Heart left ventricle (tissue), 16 donors: Measurements from ENCODE around the gene FTCDNL1. TPM values are rescaled to one million over a fixed set of nuclear protein-coding genes. Genes with fewer than 3 reads are reported as not detected.

ENCODE experiments used
- ATAC-seq, 4 donors: fragments of 200-7000 bp; cut with Tn5 transposase; one replicate each; pipeline ENCODE4 v1.9.1; 2020 to 2022; ENCODE audit warnings: moderate library complexity in 4 of 4, mild to moderate bottlenecking in 3 of 4, moderate number of reproducible peaks in 1 of 4
- DNase-seq, 5 donors: peaks; one replicate each; pipeline ENCODE4 v3.0.0-alpha.2; 2020
- H3K27ac ChIP-seq, 12 donors: fragments of 200-600 bp; sonication (generic) in 4 of 12; one replicate each; pipeline versions ENCODE4 v1.5.0 to v1.8.0; 2016 to 2022; ENCODE audit warnings: mild to moderate bottlenecking in 2 of 12
- H3K27me3 ChIP-seq, 9 donors: fragments of 200-600 bp; sonication (generic) in 2 of 9; one replicate each; pipeline versions ENCODE4 v1.5.1 to v1.8.0; 2016 to 2022; ENCODE audit warnings: mild to moderate bottlenecking in 3 of 9
- H3K36me3 ChIP-seq, 9 donors: fragments of 200-600 bp; sonication (generic) in 2 of 9; one replicate each; pipeline versions ENCODE4 v1.5.0 to v1.8.0; 2018 to 2022; ENCODE audit warnings: mild to moderate bottlenecking in 2 of 9
- H3K4me1 ChIP-seq, 12 donors: fragments of 200-600 bp; sonication (generic) in 4 of 12; one replicate each; pipeline versions ENCODE4 v1.5.0 to v1.8.0; 2016 to 2022; ENCODE audit warnings: mild to moderate bottlenecking in 3 of 12
- H3K4me3 ChIP-seq, 12 donors: fragments of 200-600 bp; sonication (generic) in 4 of 12; one replicate each; pipeline versions ENCODE4 v1.5.0 to v1.8.0; 2017 to 2022; ENCODE audit warnings: mild to moderate bottlenecking in 9 of 12, moderate library complexity in 4 of 12
- H3K9me3 ChIP-seq, 12 donors: fragments of 200-600 bp; sonication (generic) in 4 of 12; one replicate each; pipeline versions ENCODE4 v1.5.0 to v1.8.0; 2016 to 2022; ENCODE audit warnings: mild to moderate bottlenecking in 1 of 12
- POLR2A ChIP-seq, 2 donors: fragments of 450-650 bp; IDR thresholded peaks; one replicate each; pipeline ENCODE4 v1.6.1; 2017; ENCODE audit warnings: antibody characterized with exemption in 2 of 2, mild to moderate bottlenecking in 2 of 2, moderate library complexity in 2 of 2
- WGBS, 4 donors: extraction: QIAGEN DNeasy Blood & Tissue Kit in 2 of 4; methylation state at CpG; one replicate each; pipeline versions ENCODE4 v1.1.5 to v1.1.7; 2013 to 2018; 5-methylcytosine and 5-hydroxymethylcytosine counted together
- intact Hi-C, 10 donors: fragments of 100-400 bp; cut with DNase I; formaldehyde crosslinking; loops; one replicate each; pipeline versions ENCODE4 v1.11.1 to v1.14.2; 2022
- polyA plus RNA-seq, 2 donors: library from polyadenylated mRNA; stranded (reverse); fragments of 200-250 nt; gene quantifications; one replicate each; pipeline ENCODE4 v1.2.3, GENCODE V29; 2013
- total RNA-seq, 9 donors: library from RNA; depleted of rRNA in 2 of 9; stranded (reverse); fragments of >200 nt in 2 of 9; fragmentation: NEBNext Ultra II Directional in 3 of 9; extraction: Animal tissue kit (Norgen Biotek cat#: 25700) in 3 of 9; gene quantifications; one replicate each; pipeline versions ENCODE4 v1.1.0 to v1.2.4, GENCODE V29; 2016 to 2023
- TF ChIP-seq, protein P1 (sequence below), 12 donors: fragments of 200-600 bp; sonication (generic) in 4 of 12; IDR thresholded peaks; one replicate each; pipeline versions ENCODE4 v1.5.0 to v1.8.0; 2018 to 2022; ENCODE audit warnings: antibody characterized with exemption in 12 of 12, mild to moderate bottlenecking in 5 of 12
- donor health status: ischemic (EF 13 %, LVEDD 7.1; RV severe dilation, severe dysfunction).
- donor health status: healthy with polysubstance abuse.
- donor health status: DM: no; HTN: yes; CAD: no.
- donor health status: DM: no; HTN: no; CAD: no.
- donor health status: ischemic (EF 25% LVEDD 6.9; RV normal size, moderate dysfunction).
- donor health status: ischemic (EF 25% LVEDD 5.7; RV mildly dilated, moderate dysfunction).
- donor health status: healthy.
- donor health status: DM: yes; HTN: yes; CAD: no.
- donor health status: ischemic (EF 35%, LVEDD 5.7; RV mildly dilated, moderate dysfunction).
- donor health status: nonischemic (EF 11% LVEDD 7.7; RV severe dilation, severe dysfunction).
- donor health status: DM: yes; HTN: yes; CAD: no.
- donor health status: PGD.
- donor health status: ischemic (EF 29% LVEDD 5.4; RV normal size, mild dysfunction).
- donor health status: nonischemic (EF 23%, LVEDD 6.1; RV moderate dilation, normal function).

Gene FTCDNL1
- total and polyA plus RNA-seq, 11 donors, result 0.69 to 9.6 (median 2.7) TPM

DNA sequence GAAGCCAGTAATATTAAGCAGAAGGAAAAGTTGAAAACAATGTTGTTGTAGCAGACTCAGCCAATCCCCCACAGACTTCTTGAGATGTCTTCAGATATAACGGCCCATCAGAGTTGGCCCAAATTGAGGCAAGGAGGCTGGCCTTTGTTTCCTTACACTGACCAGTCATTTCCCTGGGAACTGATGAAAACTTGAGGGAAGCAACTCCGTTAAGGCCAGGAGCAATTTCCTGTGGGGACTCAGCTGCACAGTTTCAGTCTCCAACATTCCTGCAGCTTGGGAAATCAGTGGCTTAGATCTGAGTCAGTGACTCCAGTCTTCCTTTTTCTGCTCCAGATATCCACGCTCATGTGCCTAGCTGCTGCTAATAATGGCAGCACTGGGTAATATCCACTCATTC lies 75.7 kb downstream of the FTCDNL1 start:
- no peak for ATAC-seq
- 49 to 56% (median 51%) methylated on average over 3 of the region's 3 CpGs for WGBS, 4 donors
- intact Hi-C loops, result no loop called here
- TF ChIP-seq, protein P1, sequence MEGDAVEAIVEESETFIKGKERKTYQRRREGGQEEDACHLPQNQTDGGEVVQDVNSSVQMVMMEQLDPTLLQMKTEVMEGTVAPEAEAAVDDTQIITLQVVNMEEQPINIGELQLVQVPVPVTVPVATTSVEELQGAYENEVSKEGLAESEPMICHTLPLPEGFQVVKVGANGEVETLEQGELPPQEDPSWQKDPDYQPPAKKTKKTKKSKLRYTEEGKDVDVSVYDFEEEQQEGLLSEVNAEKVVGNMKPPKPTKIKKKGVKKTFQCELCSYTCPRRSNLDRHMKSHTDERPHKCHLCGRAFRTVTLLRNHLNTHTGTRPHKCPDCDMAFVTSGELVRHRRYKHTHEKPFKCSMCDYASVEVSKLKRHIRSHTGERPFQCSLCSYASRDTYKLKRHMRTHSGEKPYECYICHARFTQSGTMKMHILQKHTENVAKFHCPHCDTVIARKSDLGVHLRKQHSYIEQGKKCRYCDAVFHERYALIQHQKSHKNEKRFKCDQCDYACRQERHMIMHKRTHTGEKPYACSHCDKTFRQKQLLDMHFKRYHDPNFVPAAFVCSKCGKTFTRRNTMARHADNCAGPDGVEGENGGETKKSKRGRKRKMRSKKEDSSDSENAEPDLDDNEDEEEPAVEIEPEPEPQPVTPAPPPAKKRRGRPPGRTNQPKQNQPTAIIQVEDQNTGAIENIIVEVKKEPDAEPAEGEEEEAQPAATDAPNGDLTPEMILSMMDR (IDR thresholded peaks at IDR 0.05), result no peak
- no peak for TF ChIP-seq POLR2A (IDR thresholded peaks at IDR 0.05)
- DNase-seq, result no peak
- Histone ChIP-seq H3K36me3 (no peaks in the 10 kb centered on the region), H3K27me3 (no peaks in the 10 kb centered on the region), H3K27ac (no peak overlapping the region), H3K4me1 (peaks cover 0 to 6% (median 0%) of the 10 kb centered on the region in 12 donors), H3K4me3 (no peak overlapping the region), H3K9me3 (peaks cover 0 to under 1% (median 0%) of the 10 kb centered on the region in 12 donors)

DNA sequence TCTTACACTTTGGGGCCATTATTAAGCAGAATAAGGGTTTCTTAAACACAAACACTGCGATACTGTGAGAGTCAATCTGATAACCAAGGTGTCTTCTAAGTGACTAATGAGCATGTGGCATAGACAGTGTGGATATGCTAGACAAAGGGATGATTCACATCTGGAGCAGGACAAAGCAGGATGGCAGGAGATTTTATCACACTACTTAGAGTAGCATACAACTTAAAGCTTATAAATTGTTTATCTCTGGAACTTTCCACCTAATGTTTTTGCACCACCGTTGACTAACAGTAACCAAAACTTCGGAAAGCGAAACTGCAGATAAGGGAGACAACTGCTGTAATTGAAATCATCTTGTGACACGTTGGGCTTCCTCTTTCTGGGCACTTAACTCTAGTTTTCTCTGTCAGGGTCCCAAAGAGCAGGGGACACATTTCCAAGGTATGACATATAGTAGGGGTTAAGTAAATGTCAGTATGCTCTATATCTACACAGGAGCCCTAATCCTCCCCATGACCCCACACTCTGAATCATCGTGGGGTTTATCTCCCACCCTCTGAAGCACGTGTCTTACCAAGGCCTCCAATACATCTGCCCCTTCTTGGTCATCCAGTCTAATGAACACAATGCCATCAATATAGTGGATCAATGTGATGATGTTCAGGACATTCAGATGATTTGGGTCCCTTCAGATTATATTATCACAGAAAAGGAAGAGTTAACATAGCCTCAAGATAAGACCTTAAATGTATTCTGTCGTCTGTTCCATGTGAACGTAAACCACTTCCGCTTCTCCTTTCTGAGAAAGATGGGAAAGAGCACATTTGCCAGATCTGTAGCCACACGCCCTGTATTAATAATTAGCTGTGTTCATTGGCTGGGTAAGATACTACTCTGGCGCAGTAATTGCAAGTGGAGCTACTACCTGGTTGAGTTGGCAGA lies 78.7 kb downstream of the FTCDNL1 start:
- DNase-seq (no peak), ATAC-seq (no peak)
- Histone ChIP-seq H3K4me3 (no peak overlapping the region), H3K36me3 (no peaks in the 10 kb centered on the region), H3K27ac (peak overlapping the region in 1 of 12 donors; percentile 12), H3K27me3 (no peaks in the 10 kb centered on the region), H3K4me1 (peaks cover 0 to 6% (median 0%) of the 10 kb centered on the region in 12 donors), H3K9me3 (no peaks in the 10 kb centered on the region)
- TF ChIP-seq, protein P1 (IDR thresholded peaks at IDR 0.05), result no peak
- no peak for TF ChIP-seq POLR2A (IDR thresholded peaks at IDR 0.05)
- intact Hi-C loops, result no loop called here
- 51 to 60% (median 54%) methylated on average over 12 of the region's 12 CpGs for WGBS, 4 donors

DNA sequence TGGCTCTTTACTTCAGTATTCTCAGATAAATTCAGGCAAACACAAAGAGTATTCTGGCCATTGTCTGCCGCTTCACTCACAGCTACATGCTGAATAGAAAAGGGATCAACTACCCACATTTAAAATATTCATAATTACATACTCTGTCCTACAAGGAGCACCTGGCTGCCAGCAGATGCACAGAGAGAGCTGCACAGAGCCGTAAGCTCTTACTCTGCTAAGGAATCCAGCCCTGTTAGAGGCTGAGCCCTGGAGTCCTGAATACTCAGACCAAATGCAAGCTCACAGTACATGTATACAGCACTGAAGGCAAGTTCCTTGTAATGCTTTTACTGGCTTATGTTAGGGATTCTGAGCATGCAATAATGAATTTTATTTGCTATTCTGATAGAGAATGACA lies 80.3 kb downstream of the FTCDNL1 start:
- Histone ChIP-seq H3K27ac (no peak overlapping the region), H3K9me3 (no peaks in the 10 kb centered on the region), H3K4me1 (peaks cover 0 to 6% (median 0%) of the 10 kb centered on the region in 12 donors), H3K36me3 (no peaks in the 10 kb centered on the region), H3K4me3 (no peak overlapping the region), H3K27me3 (no peaks in the 10 kb centered on the region)
- WGBS, 4 donors, result 81 to 90% (median 86%) methylated on average over 2 of the region's 2 CpGs
- DNase-seq (no peak), ATAC-seq (no peak)
- intact Hi-C loops, result no loop called here
- TF ChIP-seq POLR2A (IDR thresholded peaks at IDR 0.05), result no peak
- TF ChIP-seq, protein P1 (IDR thresholded peaks at IDR 0.05), result no peak

DNA sequence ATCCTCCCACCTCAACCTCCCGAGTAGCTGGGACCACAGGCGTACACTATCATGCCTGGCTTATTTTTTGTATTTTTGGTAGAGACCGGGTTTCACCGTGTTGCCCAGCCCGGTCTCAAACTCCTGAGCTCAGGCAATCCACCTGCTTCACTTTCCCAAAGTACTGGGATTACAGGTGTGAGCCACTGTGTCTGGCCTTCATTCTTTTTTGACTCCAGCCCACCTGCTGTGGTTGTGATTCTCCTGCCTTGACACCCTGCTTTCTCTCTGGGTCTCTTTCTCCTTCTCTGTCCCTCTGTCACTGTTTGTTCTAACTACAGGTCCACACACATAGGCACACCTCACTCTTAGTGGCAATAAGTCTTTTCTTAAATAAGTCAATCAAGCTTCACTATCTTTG lies 85.3 kb downstream of the FTCDNL1 start:
- no peaks in the 10 kb centered on the region for H3K9me3 ChIP-seq
- intact Hi-C loops, result no loop called here
- no peaks in the 10 kb centered on the region for H3K27me3 ChIP-seq
- WGBS, 4 donors, result 72 to 90% (median 79%) methylated on average over 5 of the region's 5 CpGs
- no peaks in the 10 kb centered on the region for H3K4me1 ChIP-seq
- H3K36me3 ChIP-seq, result no peaks in the 10 kb centered on the region
- no peak overlapping the region for H3K4me3 ChIP-seq
- DNase-seq (no peak), ATAC-seq (no peak)
- TF ChIP-seq POLR2A (IDR thresholded peaks at IDR 0.05), result no peak
- TF ChIP-seq, protein P1 (IDR thresholded peaks at IDR 0.05), result no peak
- no peak overlapping the region for H3K27ac ChIP-seq
